ENCODE measurements around the gene TATDN2.

- TF ChIP-seq ESRRG (CRISPR knock-in tag; IDR thresholded peaks at IDR 0.05) (no peak), TSHZ2 (CRISPR knock-in tag; IDR thresholded peaks at IDR 0.05) (no peak), ZFP30 (CRISPR knock-in tag; IDR thresholded peaks at IDR 0.05) (no peak), CSDC2 (CRISPR knock-in tag; IDR thresholded peaks at IDR 0.05) (no peak), CREB5 (CRISPR knock-in tag; IDR thresholded peaks at IDR 0.05; ENCODE audit: low read depth) (no peak), ISL1 (CRISPR knock-in tag; IDR thresholded peaks at IDR 0.05) (no peak), RARB (CRISPR knock-in tag; IDR thresholded peaks at IDR 0.05) (no peak), PATZ1 (CRISPR knock-in tag; IDR thresholded peaks at IDR 0.05; ENCODE audit: borderline replicate concordance) (no peak), ZNF70 (CRISPR knock-in tag; IDR thresholded peaks at IDR 0.05) (no peak)
Measured at GRCh38 chr3:10217359-10217758, 30.9 kb upstream of the TATDN2 start.

Measured in SK-N-SH treated with all-trans-retinoic acid at 6 μM for 48 hours (cell line).